ENCODE measurements around the gene PLIN5.

DNA sequence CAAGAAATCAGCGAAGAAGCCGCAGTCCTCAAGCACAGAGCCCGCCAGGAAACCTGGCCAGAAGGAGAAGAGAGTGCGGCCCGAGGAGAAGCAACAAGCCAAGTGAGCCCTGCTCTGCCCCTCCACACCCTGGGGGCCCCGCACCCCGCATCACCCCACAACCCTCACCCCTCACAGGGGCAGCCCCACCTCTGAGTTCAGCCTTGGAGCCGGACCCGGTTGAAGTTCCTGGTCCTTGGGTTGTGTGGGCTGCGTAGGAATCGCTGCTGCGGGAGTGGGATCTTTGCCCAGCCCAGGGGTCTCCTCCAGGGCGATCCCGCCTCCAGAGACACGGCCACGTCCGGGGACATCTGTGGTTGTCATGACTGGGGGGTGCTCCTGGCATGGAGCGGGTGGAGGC is 38.7 kb downstream of the PLIN5 start:
- TF ChIP-seq CTCF (IDR thresholded peaks at IDR 0.05; ENCODE audit: poor library complexity, severe bottlenecking) = no peak
- TF ChIP-seq POLR2AphosphoS5 (IDR thresholded peaks at IDR 0.05) = no peak
- TF ChIP-seq REST (IDR thresholded peaks at IDR 0.05; ENCODE audit: borderline replicate concordance) = no peak
- TF ChIP-seq TAF1 (IDR thresholded peaks at IDR 0.05; ENCODE audit: low read depth) = no peak
- no peak for TF ChIP-seq EZH2 (IDR thresholded peaks at IDR 0.05; ENCODE audit: borderline replicate concordance, insufficient read depth, low read length, poor library complexity, severe bottlenecking)
- TF ChIP-seq SMC3 (conservative IDR thresholded peaks at IDR 0.05; ENCODE audit: poor library complexity) = no peak
- TF ChIP-seq MXI1 (conservative IDR thresholded peaks at IDR 0.05; ENCODE audit: poor library complexity, severe bottlenecking) = no peak
- no peak for TF ChIP-seq RAD21 (conservative IDR thresholded peaks at IDR 0.05)

Measured in neural cell (in vitro differentiated cells).